Brain microvascular endothelial cell (primary cell): ENCODE results near the gene DENND1A.
"Not testable (repeated sequence)": the region's sequence is repeated elsewhere in the genome, so short reads cannot be mapped to it uniquely, and the experiment has no call there.

Experiments used
- DNase-seq: peaks from one replicate; pipeline ENCODE4 v3.0.0-alpha.2; 2020
- H3K27ac ChIP-seq: fragments of 250-450 bp; sonication (Bioruptor Pico); 2 replicates; pipeline ENCODE4 v1.5.1; 2020; ENCODE audit warnings: mild to moderate bottlenecking, moderate library complexity
- H3K27me3 ChIP-seq: fragments of 250-450 bp; sonication (Bioruptor Pico); replicated peaks from 2 replicates; pipeline ENCODE4 v1.5.1; 2020; ENCODE audit warnings: mild to moderate bottlenecking
- H3K36me3 ChIP-seq: fragments of 250-450 bp; sonication (Bioruptor Pico); replicated peaks from 2 replicates; pipeline ENCODE4 v1.5.1; 2020; ENCODE audit warnings: mild to moderate bottlenecking
- H3K4me3 ChIP-seq: 2 replicates; pipeline ENCODE4 v1.5.1; 2011; ENCODE audit warnings: low read depth, mild to moderate bottlenecking, control low read depth, low read length, moderate library complexity
- CTCF ChIP-seq: IDR thresholded peaks from 2 replicates; pipeline ENCODE4 v1.5.1; 2011; ENCODE audit warnings: low read depth, mild to moderate bottlenecking, moderate library complexity, low read length, control low read depth, inconsistent platforms; ENCODE audit errors: missing control alignments
- in situ Hi-C: cut with HindIII; loops from 2 replicates; pipeline ENCODE4 v1.10.0; 2017; ENCODE audit warnings: low sequenced_read_pairs, low pct_ligation_motif_present

The DENND1A gene

GRCh38 chr9:123640792-123641222, 289.1 kb downstream of the DENND1A start:
- DNase-seq, result no peak
- Histone ChIP-seq H3K4me3 (no peak overlapping the region), H3K36me3 (no peaks in the 10 kb centered on the region), H3K27me3 (no peaks in the 10 kb centered on the region), H3K27ac (no peak overlapping the region)
- TF ChIP-seq CTCF, result no peak
- in situ Hi-C loops, result no loop called here

- no peak for DNase-seq
- Histone ChIP-seq H3K36me3 (no peaks in the 10 kb centered on the region), H3K27ac (no peak overlapping the region), H3K4me3 (no peak overlapping the region), H3K27me3 (no peaks in the 10 kb centered on the region)
- in situ Hi-C loops, result no loop called here
- TF ChIP-seq CTCF, result no peak
Measured at GRCh38 chr9:123639743-123640142, 290.2 kb downstream of the DENND1A start.

- in situ Hi-C loops, result no loop called here
- no peak for DNase-seq
Measured at GRCh38 chr9:123637945-123638634, 291.8 kb downstream of the DENND1A start.

GRCh38 chr9:123637606-123637944, 292.4 kb downstream of the DENND1A start:
- in situ Hi-C loops, result no loop called here
- no peak for TF ChIP-seq CTCF
- DNase-seq, result peak; percentile 36
- Histone ChIP-seq H3K4me3 (no peak overlapping the region), H3K36me3 (no peaks in the 10 kb centered on the region), H3K27ac (no peak overlapping the region), H3K27me3 (no peaks in the 10 kb centered on the region)

More at GRCh38 chr9:123637945-123638634, 291.8 kb downstream of the DENND1A start:
- Histone ChIP-seq H3K36me3 (no peaks in the 10 kb centered on the region), H3K4me3 (no peak overlapping the region), H3K27me3 (no peaks in the 10 kb centered on the region), H3K27ac (no peak overlapping the region)
- TF ChIP-seq CTCF, result no peak

GRCh38 chr9:123636805-123637204, 293.1 kb downstream of the DENND1A start:
- H3K36me3 ChIP-seq, H3K27me3 ChIP-seq, H3K27ac ChIP-seq, H3K4me3 ChIP-seq, DNase-seq, in situ Hi-C loops: not testable (repeated sequence)

GRCh38 chr9:123631862-123632261, 298.1 kb downstream of the DENND1A start:
- no peak for TF ChIP-seq CTCF

More at GRCh38 chr9:123631862-123632261, 298.1 kb downstream of the DENND1A start:
- Histone ChIP-seq H3K4me3 (no peak overlapping the region), H3K36me3 (no peaks in the 10 kb centered on the region), H3K27ac (no peak overlapping the region), H3K27me3 (no peaks in the 10 kb centered on the region)
- DNase-seq, result no peak
- in situ Hi-C loops, result no loop called here
